ENCODE data around the gene KRTDAP. TPM values are rescaled to one million over a fixed set of nuclear protein-coding genes. Genes with fewer than 3 reads are reported as not detected.

Gene KRTDAP
- polyA plus RNA-seq, 1 of the 3 experiments (the other 2 are of a cell fraction), result not detected

DNA sequence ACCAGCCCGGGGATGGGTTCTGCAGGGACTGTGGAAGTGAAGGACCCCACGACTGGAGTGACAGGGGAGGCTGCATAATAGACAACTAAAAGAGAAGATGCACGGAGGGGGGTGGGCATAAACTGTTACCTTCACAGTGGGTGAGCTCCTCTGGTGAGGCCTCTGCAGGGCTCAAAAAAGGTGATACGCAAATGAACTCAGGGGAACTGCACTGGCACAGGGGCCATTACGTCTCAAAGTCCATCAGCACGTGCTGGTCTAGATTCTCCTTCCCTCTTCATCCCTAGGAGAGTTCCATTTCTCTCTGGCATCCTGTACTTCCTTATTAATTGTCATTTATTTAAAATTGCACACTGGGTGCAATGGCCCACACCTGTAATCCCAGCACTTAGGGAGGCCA is 50.3 kb downstream of the KRTDAP start:
- H3K4me2 ChIP-seq, result no peak overlapping the region
- CTCF ChIA-PET, result no interaction called here
- H3K9me3 ChIP-seq, result no peaks in the 10 kb centered on the region
- peaks cover 60% of the 10 kb centered on the region for H3K27me3 ChIP-seq (ENCODE audit: insufficient read depth)
- no peaks in the 10 kb centered on the region for H3K9me2 ChIP-seq
- POLR2A ChIA-PET, result no interaction called here
- H4K20me1 ChIP-seq (ENCODE audit: insufficient read depth), result no peaks in the 10 kb centered on the region
- H3K36me3 ChIP-seq (replicated peaks in 1 of 2; ENCODE audit: control insufficient read depth in 1 of 2, insufficient read depth in 2 of 2, low read length in 1 of 2), result no peaks in the 10 kb centered on the region
- H3K79me2 ChIP-seq (ENCODE audit: insufficient read depth), result no peaks in the 10 kb centered on the region
- H3F3A ChIP-seq (replicated peaks; ENCODE audit: insufficient read depth), result peaks cover 3% of the 10 kb centered on the region
- H3K4me3 ChIP-seq (ENCODE audit: low read depth in 2 of 2, low read length in 1 of 2), result no peak overlapping the region
- no peak overlapping the region for H2AFZ ChIP-seq (ENCODE audit: low read depth)
- 16% methylated on average over 6 of the region's 6 CpGs for WGBS (ENCODE audit: low lambda C conversion rate)
- no peak overlapping the region for H3K9ac ChIP-seq
- TF ChIP-seq MEF2A (IDR thresholded peaks at IDR 0.05; ENCODE audit: borderline replicate concordance, low read depth) (no peak), NRF1 (IDR thresholded peaks at IDR 0.05; ENCODE audit: low read depth, low read length) (no peak), CHD2 (IDR thresholded peaks at IDR 0.05; ENCODE audit: low read length, partially characterized antibody) (no peak), SMC3 (IDR thresholded peaks at IDR 0.05; ENCODE audit: low read depth, low read length) (no peak), YY1 (IDR thresholded peaks at IDR 0.05; ENCODE audit: low read depth) (no peak)
- TF ChIP-seq, protein P1, sequence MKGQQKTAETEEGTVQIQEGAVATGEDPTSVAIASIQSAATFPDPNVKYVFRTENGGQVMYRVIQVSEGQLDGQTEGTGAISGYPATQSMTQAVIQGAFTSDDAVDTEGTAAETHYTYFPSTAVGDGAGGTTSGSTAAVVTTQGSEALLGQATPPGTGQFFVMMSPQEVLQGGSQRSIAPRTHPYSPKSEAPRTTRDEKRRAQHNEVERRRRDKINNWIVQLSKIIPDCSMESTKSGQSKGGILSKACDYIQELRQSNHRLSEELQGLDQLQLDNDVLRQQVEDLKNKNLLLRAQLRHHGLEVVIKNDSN (IDR thresholded peaks at IDR 0.05; ENCODE audit: borderline replicate concordance, low read depth), result no peak
- peaks cover 4 to 6% of the 10 kb centered on the region in 2 experiments; a peak in 1 of 4 replicates for H3K4me1 ChIP-seq (ENCODE audit: control insufficient read depth in 1 of 2, insufficient read depth in 2 of 2, low read depth in 1 of 2, low read length in 1 of 2)
- DNase-seq, result no peak
- no peak overlapping the region for H3K27ac ChIP-seq (ENCODE audit: low read depth in 2 of 2, low read length in 1 of 2)

DNA sequence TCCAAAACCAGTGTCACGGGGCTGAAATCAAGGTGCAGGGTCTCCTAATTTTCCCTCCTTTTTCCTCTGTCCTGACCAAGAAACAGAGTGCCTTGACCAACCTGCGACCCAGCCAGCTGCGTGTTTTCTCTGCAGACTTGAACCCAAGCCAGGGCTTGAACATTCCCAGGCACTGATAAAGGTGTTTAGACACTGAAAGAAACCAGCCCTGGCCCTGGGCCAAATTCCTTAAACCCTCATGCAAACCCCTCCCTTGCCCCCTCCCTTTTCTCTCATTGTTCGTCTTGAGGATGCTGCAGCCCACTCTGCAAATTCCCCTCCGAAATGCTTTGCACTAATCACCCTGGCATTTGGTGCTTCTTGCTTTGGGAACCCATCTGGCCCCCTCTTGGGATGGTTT is 51.7 kb downstream of the KRTDAP start:
- Histone ChIP-seq H3K4me2 (no peak overlapping the region), H3F3A (replicated peaks; ENCODE audit: insufficient read depth) (peaks cover 3% of the 10 kb centered on the region), H3K9me3 (no peaks in the 10 kb centered on the region), H3K79me2 (ENCODE audit: insufficient read depth) (no peaks in the 10 kb centered on the region), H3K36me3 (replicated peaks in 1 of 2; ENCODE audit: control insufficient read depth in 1 of 2, insufficient read depth in 2 of 2, low read length in 1 of 2) (no peaks in the 10 kb centered on the region), H3K27me3 (ENCODE audit: insufficient read depth) (peaks cover 66% of the 10 kb centered on the region), H3K4me1 (ENCODE audit: control insufficient read depth in 1 of 2, insufficient read depth in 2 of 2, low read depth in 1 of 2, low read length in 1 of 2) (peaks cover 4 to 9% of the 10 kb centered on the region in 2 experiments; a peak in 1 of 4 replicates), H3K9ac (no peak overlapping the region), H3K4me3 (ENCODE audit: low read depth in 2 of 2, low read length in 1 of 2) (no peak overlapping the region), H4K20me1 (ENCODE audit: insufficient read depth) (no peaks in the 10 kb centered on the region), H3K27ac (ENCODE audit: low read depth in 2 of 2, low read length in 1 of 2) (no peak overlapping the region), H3K9me2 (no peaks in the 10 kb centered on the region), H2AFZ (ENCODE audit: low read depth) (no peak overlapping the region)
- no peak for TF ChIP-seq FOXM1 (IDR thresholded peaks at IDR 0.05; ENCODE audit: low read depth)
- no peak for TF ChIP-seq FOSL2 (IDR thresholded peaks at IDR 0.05; ENCODE audit: borderline replicate concordance, low read depth)
- no peak for TF ChIP-seq MEF2A (IDR thresholded peaks at IDR 0.05; ENCODE audit: borderline replicate concordance, low read depth)
- TF ChIP-seq CHD2 (IDR thresholded peaks at IDR 0.05; ENCODE audit: low read length, partially characterized antibody), result no peak
- TF ChIP-seq, protein P2, sequence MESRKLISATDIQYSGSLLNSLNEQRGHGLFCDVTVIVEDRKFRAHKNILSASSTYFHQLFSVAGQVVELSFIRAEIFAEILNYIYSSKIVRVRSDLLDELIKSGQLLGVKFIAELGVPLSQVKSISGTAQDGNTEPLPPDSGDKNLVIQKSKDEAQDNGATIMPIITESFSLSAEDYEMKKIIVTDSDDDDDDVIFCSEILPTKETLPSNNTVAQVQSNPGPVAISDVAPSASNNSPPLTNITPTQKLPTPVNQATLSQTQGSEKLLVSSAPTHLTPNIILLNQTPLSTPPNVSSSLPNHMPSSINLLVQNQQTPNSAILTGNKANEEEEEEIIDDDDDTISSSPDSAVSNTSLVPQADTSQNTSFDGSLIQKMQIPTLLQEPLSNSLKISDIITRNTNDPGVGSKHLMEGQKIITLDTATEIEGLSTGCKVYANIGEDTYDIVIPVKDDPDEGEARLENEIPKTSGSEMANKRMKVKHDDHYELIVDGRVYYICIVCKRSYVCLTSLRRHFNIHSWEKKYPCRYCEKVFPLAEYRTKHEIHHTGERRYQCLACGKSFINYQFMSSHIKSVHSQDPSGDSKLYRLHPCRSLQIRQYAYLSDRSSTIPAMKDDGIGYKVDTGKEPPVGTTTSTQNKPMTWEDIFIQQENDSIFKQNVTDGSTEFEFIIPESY (IDR thresholded peaks at IDR 0.05; ENCODE audit: borderline replicate concordance, low read depth), result no peak
- ChIA-PET CTCF (interaction anchor here (0.9 kb wide), 1 partner anchor 23 kb away, joined by 3 read pairs; no protein-coding TSS in a partner anchor), POLR2A (no interaction called here)
- 8% methylated on average over 5 of the region's 5 CpGs for WGBS (ENCODE audit: low lambda C conversion rate)
- no peak for DNase-seq

All from SK-N-SH (cell line).